Tibial artery (tissue), 4 donors: ENCODE results near the gene CAB39.

Experiments used
- DNase-seq, 2 donors: peaks; one replicate each; pipeline ENCODE4 v3.0.0-alpha.2; 2019
- H3K27ac ChIP-seq, 2 donors: fragments of 200-600 bp; sonication (generic) in 1 of 2; 1 replicate in 1 of 2; 2 replicates in 1 of 2; pipeline ENCODE4 v1.5.1; 2018 to 2019; ENCODE audit warnings: mild to moderate bottlenecking in 1 of 2
- H3K27me3 ChIP-seq, 2 donors: fragments of 200-600 bp; sonication (generic) in 1 of 2; one replicate each; pipeline versions ENCODE4 v1.5.1 to v1.6.0; 2016 to 2019
- H3K36me3 ChIP-seq, 3 donors: fragments of 200-600 bp; sonication (generic) in 2 of 3; one replicate each; pipeline ENCODE4 v1.5.1; 2016 to 2019; ENCODE audit warnings: mild to moderate bottlenecking in 2 of 3
- H3K4me1 ChIP-seq, 4 donors: fragments of 200-600 bp; sonication (generic) in 2 of 4; 1 replicate in 3 of 4; 2 replicates in 1 of 4; pipeline ENCODE4 v1.5.1; 2016 to 2019
- H3K4me3 ChIP-seq, 2 donors: fragments of 200-600 bp; sonication (generic) in 1 of 2; 1 replicate in 1 of 2; 2 replicates in 1 of 2; pipeline ENCODE4 v1.5.1; 2018 to 2019; ENCODE audit warnings: mild to moderate bottlenecking in 2 of 2
- H3K9me3 ChIP-seq, 3 donors: fragments of 200-600 bp; sonication (generic) in 1 of 3; one replicate each; pipeline ENCODE4 v1.5.1; 2016 to 2019
- CTCF ChIP-seq, 2 experiments: fragments of 200-600 bp in 1 of 2; fragments of 450-650 bp in 1 of 2; IDR thresholded peaks; one replicate each; pipeline ENCODE4 v1.5.1; 2017 to 2019; ENCODE audit warnings: antibody characterized with exemption in 2 of 2, mild to moderate bottlenecking in 1 of 2, moderate library complexity in 1 of 2
- intact Hi-C: fragments of 100-400 bp; cut with DNase I; formaldehyde crosslinking; loops from one replicate; pipeline ENCODE4 v1.15.0; 2023; ENCODE audit warnings: low total_unique reads

Gene CAB39

DNA sequence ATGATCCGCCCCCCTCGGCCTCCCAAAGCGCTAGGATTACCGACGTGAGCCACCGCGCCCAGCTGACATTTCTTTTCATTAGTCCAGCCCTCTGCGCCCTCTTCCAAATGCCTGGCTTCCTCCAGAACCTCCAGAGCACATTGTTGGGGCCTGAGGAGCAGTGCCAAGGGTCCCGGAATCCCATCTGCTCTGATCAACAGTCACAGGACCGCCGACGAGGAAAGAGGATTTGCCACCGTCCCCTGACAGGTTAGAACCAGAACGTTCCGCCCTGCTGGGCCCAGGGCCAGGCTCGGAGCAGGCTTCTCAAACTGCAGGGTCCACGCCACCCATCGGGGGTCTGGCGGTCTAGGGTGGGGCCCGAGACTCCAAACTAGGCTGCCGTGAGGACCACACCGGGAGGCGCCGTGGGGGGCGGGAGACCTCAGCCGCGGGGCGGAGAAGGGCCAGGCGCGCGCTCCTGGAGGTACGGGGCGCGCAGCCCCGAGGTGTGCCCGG, 115.2 kb downstream of the CAB39 start:
- H3K9me3 ChIP-seq: no peaks in the 10 kb centered on the region
- H3K4me1 ChIP-seq: peaks cover 0 to 19% (median 9%) of the 10 kb centered on the region in 4 donors
- peak overlapping the region; percentile 11 to 40 for H3K4me3 ChIP-seq
- peaks cover 0 to 47% of the 10 kb centered on the region in 2 donors for H3K27me3 ChIP-seq
- intact Hi-C loops: no loop called here
- H3K27ac ChIP-seq: no peak overlapping the region
- DNase-seq: no peak
- no peaks in the 10 kb centered on the region for H3K36me3 ChIP-seq
- no peak for TF ChIP-seq CTCF (IDR thresholded peaks at IDR 0.05)

DNA sequence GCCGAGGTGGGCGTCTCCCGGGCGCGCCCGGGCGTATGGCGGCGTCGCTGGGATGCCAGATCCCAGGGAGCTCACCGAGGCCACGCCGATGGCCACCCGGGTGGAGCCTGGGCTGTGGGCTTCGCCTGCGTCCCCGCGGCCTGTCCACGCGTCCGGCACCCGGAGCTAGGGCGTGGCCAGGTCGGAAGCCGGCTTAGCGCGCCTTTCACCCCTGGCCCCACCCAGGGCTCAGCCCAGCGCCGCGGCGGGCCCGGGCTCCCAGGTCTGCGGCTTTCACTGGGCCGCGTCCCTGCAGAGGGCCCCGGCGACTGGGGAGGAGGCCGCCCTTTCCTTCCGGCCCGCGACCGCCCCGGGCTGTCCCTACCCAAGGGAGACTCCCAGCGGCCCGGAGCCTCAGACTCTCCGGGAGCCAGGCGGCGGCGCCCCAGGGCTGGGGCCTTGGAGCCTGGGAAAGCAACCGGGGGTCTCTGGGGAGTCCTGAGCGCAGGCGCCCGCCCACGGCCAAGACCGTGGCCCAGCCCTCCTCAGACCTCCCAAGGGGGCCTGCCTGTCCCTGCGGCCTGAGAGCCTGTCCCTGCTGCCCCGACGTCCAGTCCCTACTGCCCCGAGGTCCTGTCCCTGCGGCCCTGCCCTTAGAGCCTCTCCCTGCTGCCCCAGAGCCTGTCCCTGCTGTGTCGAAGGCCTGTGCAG, 115.8 kb downstream of the CAB39 start:
- peaks cover 0 to 19% (median 9%) of the 10 kb centered on the region in 4 donors for H3K4me1 ChIP-seq
- intact Hi-C loops: no loop called here
- no peak for TF ChIP-seq CTCF (IDR thresholded peaks at IDR 0.05)
- H3K36me3 ChIP-seq: no peaks in the 10 kb centered on the region
- peak overlapping the region; percentile 11 to 40 for H3K4me3 ChIP-seq
- DNase-seq: peak in 1 of 2 donors; percentile 67
- H3K27me3 ChIP-seq: peaks cover 0 to 47% of the 10 kb centered on the region in 2 donors
- no peaks in the 10 kb centered on the region for H3K9me3 ChIP-seq
- H3K27ac ChIP-seq: no peak overlapping the region

GRCh38 chr2:230829293-230829692, 116.7 kb downstream of the CAB39 start:
- Histone ChIP-seq H3K36me3 (no peaks in the 10 kb centered on the region), H3K9me3 (no peaks in the 10 kb centered on the region), H3K4me3 (no peak overlapping the region), H3K27me3 (peaks cover 0 to 47% of the 10 kb centered on the region in 2 donors), H3K4me1 (peaks cover 0 to 17% (median 9%) of the 10 kb centered on the region in 4 donors), H3K27ac (no peak overlapping the region)
- no peak for TF ChIP-seq CTCF (IDR thresholded peaks at IDR 0.05)
- intact Hi-C loops: no loop called here
- no peak for DNase-seq

DNA sequence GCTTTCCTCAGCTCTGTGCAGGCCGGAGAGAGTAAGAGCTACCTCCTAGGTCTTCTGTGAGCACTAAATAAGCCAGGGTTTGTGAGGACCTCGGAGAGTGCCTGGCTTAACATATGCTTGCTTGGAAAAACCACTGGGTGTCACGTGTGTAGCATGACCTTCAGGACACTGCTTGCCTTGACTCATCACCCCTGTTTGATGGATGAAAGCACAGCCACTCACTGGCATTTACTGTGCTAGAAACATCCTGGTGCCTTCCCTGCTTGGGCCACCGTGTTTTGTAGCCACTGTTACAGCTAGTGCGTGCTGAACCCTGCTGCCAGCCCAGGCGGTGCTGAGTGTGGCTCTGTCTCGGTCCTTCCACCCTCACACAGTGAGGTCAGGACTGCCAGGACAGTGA, 117.3 kb downstream of the CAB39 start:
- Histone ChIP-seq H3K4me3 (no peak overlapping the region), H3K9me3 (no peaks in the 10 kb centered on the region), H3K4me1 (peaks cover 0 to 12% (median 9%) of the 10 kb centered on the region in 4 donors), H3K36me3 (no peaks in the 10 kb centered on the region), H3K27me3 (peaks cover 0 to 47% of the 10 kb centered on the region in 2 donors), H3K27ac (no peak overlapping the region)
- no peak for TF ChIP-seq CTCF (IDR thresholded peaks at IDR 0.05)
- DNase-seq: no peak
- intact Hi-C loops: no loop called here

- no peak for DNase-seq
- Histone ChIP-seq H3K4me3 (no peak overlapping the region), H3K4me1 (peaks cover 0 to 12% (median 9%) of the 10 kb centered on the region in 4 donors), H3K27me3 (peaks cover 0 to 47% of the 10 kb centered on the region in 2 donors), H3K9me3 (no peaks in the 10 kb centered on the region), H3K27ac (no peak overlapping the region), H3K36me3 (no peaks in the 10 kb centered on the region)
- no peak for TF ChIP-seq CTCF (IDR thresholded peaks at IDR 0.05)
- intact Hi-C loops: no loop called here
Observed at GRCh38 chr2:230830428-230830827, 117.8 kb downstream of the CAB39 start.
